Astrocyte (in vitro differentiated cells and primary cell): ENCODE measurements around the gene CIC.

ENCODE experiments used
- EZH2 ChIP-seq: IDR thresholded peaks from 2 replicates; pipeline ENCODE4 v1.6.1; 2012; ENCODE audit warnings: mild to moderate bottlenecking, low read length, inconsistent platforms; ENCODE audit not compliant: insufficient read depth
- TF ChIP-seq, protein P1 (sequence below): IDR thresholded peaks from 2 replicates; pipeline ENCODE4 v1.5.1; 2011; ENCODE audit warnings: low read depth, mild to moderate bottlenecking, inconsistent platforms, low read length, moderate library complexity; ENCODE audit not compliant: insufficient read depth

GRCh38 chr19:42247640-42248199 is 21.3 kb upstream of the CIC start:
- TF ChIP-seq, protein P1, sequence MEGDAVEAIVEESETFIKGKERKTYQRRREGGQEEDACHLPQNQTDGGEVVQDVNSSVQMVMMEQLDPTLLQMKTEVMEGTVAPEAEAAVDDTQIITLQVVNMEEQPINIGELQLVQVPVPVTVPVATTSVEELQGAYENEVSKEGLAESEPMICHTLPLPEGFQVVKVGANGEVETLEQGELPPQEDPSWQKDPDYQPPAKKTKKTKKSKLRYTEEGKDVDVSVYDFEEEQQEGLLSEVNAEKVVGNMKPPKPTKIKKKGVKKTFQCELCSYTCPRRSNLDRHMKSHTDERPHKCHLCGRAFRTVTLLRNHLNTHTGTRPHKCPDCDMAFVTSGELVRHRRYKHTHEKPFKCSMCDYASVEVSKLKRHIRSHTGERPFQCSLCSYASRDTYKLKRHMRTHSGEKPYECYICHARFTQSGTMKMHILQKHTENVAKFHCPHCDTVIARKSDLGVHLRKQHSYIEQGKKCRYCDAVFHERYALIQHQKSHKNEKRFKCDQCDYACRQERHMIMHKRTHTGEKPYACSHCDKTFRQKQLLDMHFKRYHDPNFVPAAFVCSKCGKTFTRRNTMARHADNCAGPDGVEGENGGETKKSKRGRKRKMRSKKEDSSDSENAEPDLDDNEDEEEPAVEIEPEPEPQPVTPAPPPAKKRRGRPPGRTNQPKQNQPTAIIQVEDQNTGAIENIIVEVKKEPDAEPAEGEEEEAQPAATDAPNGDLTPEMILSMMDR = no peak
- no peak for TF ChIP-seq EZH2
